ENCODE measurements around the gene LCLAT1.

GRCh38 chr2:30428827-30429461 is 18.1 kb upstream of the LCLAT1 start:
- TF ChIP-seq CTCF (IDR thresholded peaks at IDR 0.05) (no peak), POLR2AphosphoS2 (conservative IDR thresholded peaks at IDR 0.05; ENCODE audit: low read length) (no peak), ELK1 (IDR thresholded peaks at IDR 0.05; ENCODE audit: low read depth, low read length) (no peak), MAZ (IDR thresholded peaks at IDR 0.05; ENCODE audit: borderline replicate concordance, low read depth, low read length) (no peak), EP300 (IDR thresholded peaks at IDR 0.05) (no peak), RCOR1 (IDR thresholded peaks at IDR 0.05; ENCODE audit: low read depth, low read length) (no peak), REST (IDR thresholded peaks at IDR 0.05) (no peak), CEBPB (IDR thresholded peaks at IDR 0.05) (no peak)
